Measurements from ENCODE around the gene GAS6. TPM values are rescaled to one million over a fixed set of nuclear protein-coding genes. Genes with fewer than 3 reads are reported as not detected.

GAS6 gene
- total RNA-seq, 4 donors from 2014 or later, result 34.5 to 148 (median 79.7) TPM

GRCh38 chr13:113886561-113887112 lies 22.8 kb upstream of the GAS6 start:
- TF ChIP-seq, protein P1, sequence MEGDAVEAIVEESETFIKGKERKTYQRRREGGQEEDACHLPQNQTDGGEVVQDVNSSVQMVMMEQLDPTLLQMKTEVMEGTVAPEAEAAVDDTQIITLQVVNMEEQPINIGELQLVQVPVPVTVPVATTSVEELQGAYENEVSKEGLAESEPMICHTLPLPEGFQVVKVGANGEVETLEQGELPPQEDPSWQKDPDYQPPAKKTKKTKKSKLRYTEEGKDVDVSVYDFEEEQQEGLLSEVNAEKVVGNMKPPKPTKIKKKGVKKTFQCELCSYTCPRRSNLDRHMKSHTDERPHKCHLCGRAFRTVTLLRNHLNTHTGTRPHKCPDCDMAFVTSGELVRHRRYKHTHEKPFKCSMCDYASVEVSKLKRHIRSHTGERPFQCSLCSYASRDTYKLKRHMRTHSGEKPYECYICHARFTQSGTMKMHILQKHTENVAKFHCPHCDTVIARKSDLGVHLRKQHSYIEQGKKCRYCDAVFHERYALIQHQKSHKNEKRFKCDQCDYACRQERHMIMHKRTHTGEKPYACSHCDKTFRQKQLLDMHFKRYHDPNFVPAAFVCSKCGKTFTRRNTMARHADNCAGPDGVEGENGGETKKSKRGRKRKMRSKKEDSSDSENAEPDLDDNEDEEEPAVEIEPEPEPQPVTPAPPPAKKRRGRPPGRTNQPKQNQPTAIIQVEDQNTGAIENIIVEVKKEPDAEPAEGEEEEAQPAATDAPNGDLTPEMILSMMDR (IDR thresholded peaks at IDR 0.05; ENCODE audit: low read depth), result no peak

DNA sequence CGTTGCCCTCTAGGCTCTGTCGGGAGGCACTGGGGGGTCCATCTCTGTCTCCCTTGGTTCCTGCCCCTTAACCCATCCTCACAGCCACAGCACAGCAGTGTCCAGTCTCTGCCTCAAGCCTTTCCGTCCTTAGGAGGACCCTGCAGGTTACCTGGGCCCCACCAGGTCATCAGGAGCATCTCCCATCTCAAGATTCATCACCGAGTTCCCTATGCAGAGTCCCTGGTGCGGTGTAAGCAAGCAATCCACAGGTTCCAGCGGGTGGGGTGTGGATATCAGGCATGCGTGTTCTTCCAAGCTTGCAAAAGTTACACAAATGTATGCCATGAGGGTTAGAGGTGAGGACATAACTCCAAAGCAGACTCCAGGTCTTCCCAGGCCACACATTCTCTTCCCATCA lies 20.9 kb upstream of the GAS6 start:
- TF ChIP-seq, protein P1 (IDR thresholded peaks at IDR 0.05; ENCODE audit: low read depth), result no peak

DNA sequence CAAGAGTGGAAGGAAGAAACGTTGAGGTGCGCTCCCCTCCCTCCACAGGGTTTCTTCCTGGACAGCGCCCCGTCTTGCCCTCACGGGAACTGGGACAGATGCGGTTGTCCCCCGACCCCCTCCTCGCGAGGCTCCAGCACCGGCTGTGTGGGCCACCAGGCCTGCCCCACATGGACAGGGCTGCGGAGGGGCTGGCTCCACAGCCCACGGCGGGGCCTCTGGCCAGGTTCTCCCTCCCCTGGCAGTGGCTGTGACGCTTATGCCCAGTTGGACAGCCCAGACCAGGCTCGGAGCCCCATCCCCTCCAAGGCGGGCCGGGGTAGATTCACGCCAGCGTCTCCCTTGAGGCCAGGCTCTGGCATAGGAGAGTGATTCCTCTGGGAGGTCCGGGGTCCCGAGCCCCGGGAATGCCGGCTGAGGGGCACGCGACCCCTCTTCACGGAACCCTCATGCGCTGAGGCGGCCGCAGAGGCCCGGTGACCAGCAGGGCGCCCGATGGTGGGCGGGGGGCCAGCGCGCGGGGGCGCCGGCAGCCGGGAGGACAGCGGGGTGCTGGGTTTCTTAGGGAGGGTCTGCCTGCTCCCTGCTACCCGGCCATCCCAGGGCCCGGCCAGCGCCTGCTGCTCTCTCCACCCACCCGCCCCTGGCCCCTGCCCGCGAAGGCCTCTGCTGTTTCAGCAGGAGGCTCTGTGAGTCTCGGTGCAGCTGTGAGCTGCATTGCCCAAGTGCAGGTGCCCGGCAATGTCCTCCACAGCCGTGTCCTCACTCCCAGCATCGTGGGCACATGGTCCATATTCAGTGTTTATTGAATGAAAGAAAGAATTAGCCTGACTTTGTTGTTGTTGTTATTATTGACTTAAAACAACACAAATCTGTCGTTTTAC lies 20.3 kb upstream of the GAS6 start:
- TF ChIP-seq, protein P1 (IDR thresholded peaks at IDR 0.05; ENCODE audit: low read depth), result no peak

DNA sequence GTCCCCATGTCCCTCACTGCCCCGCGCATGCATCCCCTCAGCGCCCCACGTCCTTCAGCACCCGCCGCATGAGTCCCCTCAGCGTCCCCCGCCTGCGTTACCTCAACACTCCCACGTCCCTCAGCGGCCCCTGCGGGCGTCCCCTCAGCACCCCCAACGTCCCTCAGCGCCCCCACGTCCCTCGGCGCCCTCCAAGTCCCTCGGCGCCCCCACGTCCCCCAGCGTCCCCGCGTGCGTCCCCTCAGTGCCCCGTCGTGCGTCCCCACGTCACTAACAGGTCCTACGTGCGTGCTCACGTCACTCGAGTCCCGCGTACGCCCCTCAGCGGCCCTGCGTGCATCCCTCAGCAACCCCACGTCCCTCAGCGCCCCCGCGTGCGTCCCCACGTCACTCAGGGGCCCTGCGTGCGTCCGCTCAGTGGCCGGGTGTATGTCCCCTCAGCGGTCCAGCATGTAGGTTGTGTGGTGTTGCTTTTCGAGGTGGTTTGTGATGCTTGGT lies 19.5 kb upstream of the GAS6 start:
- TF ChIP-seq, protein P1 (IDR thresholded peaks at IDR 0.05; ENCODE audit: low read depth), result no peak

- TF ChIP-seq, protein P1 (IDR thresholded peaks at IDR 0.05; ENCODE audit: low read depth), result no peak
Observed at GRCh38 chr13:113882716-113883115, 18.8 kb upstream of the GAS6 start.

- TF ChIP-seq, protein P1 (IDR thresholded peaks at IDR 0.05; ENCODE audit: low read depth), result no peak
Observed at GRCh38 chr13:113882267-113882630, 18.4 kb upstream of the GAS6 start.

DNA sequence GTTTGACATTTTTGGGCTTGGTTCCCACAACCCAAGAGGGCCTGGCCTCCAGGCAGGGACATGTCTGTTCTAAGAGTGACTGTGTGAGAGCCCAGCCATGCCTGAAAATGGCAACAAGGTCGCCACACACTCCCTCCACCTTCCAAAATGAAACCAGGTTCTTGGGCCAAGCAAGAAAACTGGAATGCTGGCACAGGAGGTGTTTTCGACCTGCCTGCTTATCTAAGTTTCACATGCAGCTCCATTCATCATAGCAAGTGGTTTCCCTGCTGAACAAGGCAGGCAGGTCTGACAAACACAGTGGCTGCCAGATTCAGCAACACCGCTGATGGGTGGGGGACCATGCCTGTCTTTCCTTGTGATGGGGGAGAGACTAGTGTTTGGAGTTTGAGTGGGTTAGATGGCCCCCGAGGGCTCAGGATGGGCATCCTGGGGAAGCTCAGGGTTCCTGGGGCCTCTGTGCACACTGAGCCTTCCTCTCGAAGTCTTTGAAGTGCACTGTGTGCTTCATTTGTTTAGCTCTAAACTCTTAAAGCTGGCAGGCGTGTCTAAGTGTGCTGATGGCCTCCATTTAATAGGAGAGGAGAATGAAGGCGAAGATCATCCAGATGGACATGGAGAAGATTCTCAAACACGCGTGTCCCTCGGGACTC lies 17.9 kb upstream of the GAS6 start:
- TF ChIP-seq, protein P1 (IDR thresholded peaks at IDR 0.05; ENCODE audit: low read depth), result no peak
